K562 (cell line): ENCODE measurements around the gene HOXB7. TPM values are rescaled to one million over a fixed set of nuclear protein-coding genes. Genes with fewer than 3 reads are reported as not detected.

Experiments
- ATAC-seq: fragments of 200-7000 bp; cut with Tn5 transposase; 3 replicates; pipeline ENCODE4 v1.9.1; 2020; ENCODE audit warnings: moderate library complexity
- BruUV-seq: library from RNA; stranded (reverse); fragments of 400-500 nt; replicated peaks from 2 replicates; lab custom pipeline; 2021; lab: Mats Ljungman, UMichigan
- CTCF ChIA-PET: fragments of 300-600 bp; formaldehyde crosslinking; extraction: SDS; loops from one replicate; lab custom pipeline; 2021; ENCODE audit warnings: low intra/inter-chr PET ratio; lab: Yijun Ruan, JAX
- POLR2A ChIA-PET: fragments of 300-600, 350-650 bp; sonication (Branson Sonifier 250); formaldehyde crosslinking; extraction: SDS; loops from one replicate; lab custom pipeline; 2021; ENCODE audit warnings: antibody characterized with exemption, inconsistent platforms; lab: Yijun Ruan, JAX
- DNase-seq, 4 experiments: peaks; one replicate each; pipeline versions ENCODE4 v3.0.0 to v3.0.0-alpha.2; 2011 to 2018; ENCODE audit warnings: low spot score in 3 of 4, mixed read lengths in 3 of 4; ENCODE audit errors: extremely low read depth in 1 of 4
- FAIRE-seq: peaks from 2 replicates; lab custom pipeline; 2011; peaks lifted over from hg19 to GRCh38; lab: Jason Lieb, UNC
- H2AFZ ChIP-seq: 2 replicates; pipeline ENCODE4 v1.6.0; 2011; ENCODE audit warnings: low read depth, low read length, control low read depth, inconsistent platforms
- H3K27ac ChIP-seq: fragments of 200-600 bp; 3 replicates; pipeline ENCODE4 v1.8.0; 2011; ENCODE audit warnings: low read depth, mild to moderate bottlenecking, control low read depth, inconsistent platforms, low read length, moderate library complexity, mixed read lengths; ENCODE audit errors: extremely low read depth
- H3K27me3 ChIP-seq, 2 experiments: fragments of 300-600 bp in 1 of 2; 2 replicates in 1 of 2; 3 replicates in 1 of 2; pipeline versions ENCODE4 v1.6.0 to v1.8.0; 2011; ENCODE audit warnings: inconsistent platforms in 2 of 2, low read length in 2 of 2, mild to moderate bottlenecking in 1 of 2, mixed read lengths in 1 of 2, moderate library complexity in 1 of 2; ENCODE audit not compliant: control insufficient read depth in 2 of 2, insufficient read depth in 2 of 2
- H3K36me3 ChIP-seq: fragments of 300-600 bp; 3 replicates; pipeline ENCODE4 v1.8.0; 2011; ENCODE audit warnings: mild to moderate bottlenecking, low read length, inconsistent platforms; ENCODE audit not compliant: control insufficient read depth, insufficient read depth
- H3K4me1 ChIP-seq, 2 experiments: fragments of 200-600 bp in 1 of 2; replicated peaks in 1 of 2; 2 replicates in 1 of 2; 3 replicates in 1 of 2; pipeline versions ENCODE4 v1.5.1 to v1.8.0; 2011; ENCODE audit warnings: inconsistent platforms in 2 of 2, low read length in 2 of 2, mild to moderate bottlenecking in 1 of 2, mixed read lengths in 1 of 2, moderate library complexity in 1 of 2; ENCODE audit not compliant: control insufficient read depth in 2 of 2, insufficient read depth in 2 of 2
- H3K4me2 ChIP-seq: 2 replicates; pipeline ENCODE4 v1.6.1; 2011; ENCODE audit warnings: low read length, control low read depth, inconsistent platforms, mixed read lengths; ENCODE audit not compliant: insufficient read depth
- H3K4me3 ChIP-seq: fragments of 200-600 bp; sonication (generic), shearing (Covaris generic); 2 replicates; pipeline ENCODE4 v1.5.1; 2016; ENCODE audit warnings: control low read depth, inconsistent platforms
- H3K79me2 ChIP-seq: fragments of 200-600 bp; 3 replicates; pipeline ENCODE4 v1.8.0; 2011; ENCODE audit warnings: low read length, inconsistent platforms; ENCODE audit not compliant: control insufficient read depth, insufficient read depth
- H3K9ac ChIP-seq, 2 experiments: 2 replicates each; pipeline versions ENCODE4 v1.6.0 to v1.6.1; 2011; ENCODE audit warnings: low read depth in 2 of 2, low read length in 2 of 2, control low read depth in 1 of 2, inconsistent platforms in 1 of 2, mild to moderate bottlenecking in 1 of 2, mixed read lengths in 1 of 2; ENCODE audit not compliant: insufficient read depth in 1 of 2
- H3K9me1 ChIP-seq: one replicate; pipeline ENCODE4 v1.6.0; 2011; ENCODE audit warnings: inconsistent platforms, mild to moderate bottlenecking, low read length, moderate library complexity; ENCODE audit not compliant: control insufficient read depth, insufficient read depth
- H3K9me3 ChIP-seq: replicated peaks from 2 replicates; pipeline ENCODE4 v1.5.1; 2011; ENCODE audit warnings: low read depth, low read length, inconsistent platforms; ENCODE audit not compliant: control insufficient read depth, insufficient read depth
- H4K20me1 ChIP-seq: replicated peaks from 2 replicates; pipeline ENCODE4 v1.6.1; 2011; ENCODE audit warnings: low read length, inconsistent platforms, mixed read lengths; ENCODE audit not compliant: control insufficient read depth, insufficient read depth
- ARID3B ChIP-seq: fragments of 250-450 bp; sonication (Bioruptor Pico); IDR thresholded peaks from 2 replicates; pipeline ENCODE4 v1.4.0; 2020; ENCODE audit warnings: borderline replicate concordance
- CREB5 ChIP-seq: fragments of 250-450 bp; sonication (Bioruptor Pico); IDR thresholded peaks from 2 replicates; pipeline ENCODE4 v1.5.0; 2020; ENCODE audit warnings: mild to moderate bottlenecking
- DEAF1 ChIP-seq: fragments of 450-650 bp; formaldehyde crosslinking; IDR thresholded peaks from 2 replicates; pipeline ENCODE4 v1.4.0; 2020; ENCODE audit warnings: mild to moderate bottlenecking, moderate library complexity
- JUNB ChIP-seq: fragments of 450-650 bp; formaldehyde crosslinking; conservative IDR thresholded peaks from 2 replicates; pipeline ENCODE4 v1.4.0; 2020; ENCODE audit warnings: mild to moderate bottlenecking
- LARP7 ChIP-seq: fragments of 450-650 bp; IDR thresholded peaks from 2 replicates; pipeline ENCODE4 v1.6.1; 2016
- MAFG ChIP-seq: fragments of 450-650 bp; conservative IDR thresholded peaks from 2 replicates; pipeline ENCODE4 v1.6.1; 2016; ENCODE audit warnings: missing genetic modification characterization, missing compliant biosample characterization
- NFE2L1 ChIP-seq: fragments of 450-650 bp; IDR thresholded peaks from 2 replicates; pipeline ENCODE4 v1.6.1; 2016; ENCODE audit warnings: missing genetic modification characterization, low read depth, mild to moderate bottlenecking, missing compliant biosample characterization, moderate library complexity, borderline replicate concordance
- NRF1 ChIP-seq, 2 experiments: fragments of 450-650 bp; IDR thresholded peaks in 1 of 2; conservative IDR thresholded peaks in 1 of 2; 2 replicates each; pipeline ENCODE4 v1.6.1; 2014; ENCODE audit warnings: mild to moderate bottlenecking in 2 of 2
- POLR2A ChIP-seq: fragments of 450-650 bp; conservative IDR thresholded peaks from 2 replicates; pipeline ENCODE4 v1.6.1; 2016
- POLR2AphosphoS2 ChIP-seq: IDR thresholded peaks from 2 replicates; pipeline ENCODE4 v1.6.1; 2012; ENCODE audit warnings: low read length, improper control_type of control experiment
- POU5F1 ChIP-seq: fragments of 150-350 bp; IDR thresholded peaks from 2 replicates; pipeline ENCODE4 v1.6.1; 2014; ENCODE audit warnings: borderline replicate concordance, low read length, low read depth, mild to moderate bottlenecking; ENCODE audit not compliant: partially characterized antibody
- RB1 ChIP-seq: fragments of 450-650 bp; IDR thresholded peaks from 2 replicates; pipeline ENCODE4 v1.6.1; 2017; ENCODE audit warnings: low read depth, mild to moderate bottlenecking
- TEAD1 ChIP-seq, 2 experiments: fragments of 450-650 bp in 1 of 2; sonication (generic) in 1 of 2; formaldehyde crosslinking; IDR thresholded peaks; 2 replicates each; pipeline versions ENCODE4 v1.4.0 to v1.8.0; 2020 to 2022; ENCODE audit warnings: mild to moderate bottlenecking in 2 of 2, missing genetic modification reagents in 1 of 2
- TFAP4 ChIP-seq: sonication (generic); formaldehyde crosslinking; IDR thresholded peaks from 2 replicates; pipeline ENCODE4 v1.8.0; 2022; ENCODE audit warnings: missing genetic modification reagents, mild to moderate bottlenecking, moderate library complexity, borderline replicate concordance
- ZFPM2 ChIP-seq: fragments of 250-450 bp; sonication (Bioruptor Pico); IDR thresholded peaks from 2 replicates; pipeline ENCODE4 v1.5.1; 2022; ENCODE audit warnings: mild to moderate bottlenecking
- ZNF561 ChIP-seq: fragments of 450-650 bp; formaldehyde crosslinking; conservative IDR thresholded peaks from 2 replicates; pipeline ENCODE4 v1.4.0; 2020; ENCODE audit warnings: mild to moderate bottlenecking, moderate library complexity
- WGBS: fragments of 100-300 bp; shearing (Covaris generic); methylation state at CpG from one replicate; pipeline ENCODE4 v1.1.6; 2016; ENCODE audit warnings: low coverage, mixed read lengths; ENCODE audit not compliant: insufficient coverage; ENCODE audit errors: missing lambda C conversion rate; 5-methylcytosine and 5-hydroxymethylcytosine counted together
- in situ Hi-C: fragments of 300-500 bp; cut with MboI; formaldehyde crosslinking; loops from 4 replicates; pipeline ENCODE4 v1.15.0; 2018; ENCODE audit warnings: inconsistent platforms, mixed read lengths
- intact Hi-C: fragments of 100-400 bp; cut with micrococcal nuclease; formaldehyde crosslinking; loops from 2 replicates; pipeline ENCODE4 v1.14.2; 2022
- polyA plus RNA-seq, 8 experiments: library from polyadenylated mRNA; depleted of rRNA in 4 of 8; stranded (reverse) in 5 of 8; unstranded in 3 of 8; fragments of >200 nt; fragmentation: Nextera tagmentation in 2 of 8; fragmentation: Illumina TruSeq in 1 of 8; extraction: Ambion mirVana in 2 of 8; extraction: Trizol in 1 of 8; gene quantifications; 2 replicates each; pipeline versions ENCODE4 v1.2.1 to v1.2.3, GENCODE V29; 2011 to 2014; ENCODE audit warnings: inconsistent platforms in 1 of 8, missing spikeins in 1 of 8
- total RNA-seq, 7 experiments: library from RNA; depleted of rRNA in 6 of 7; stranded (reverse); fragments of >200 nt in 6 of 7; fragmentation: Illumina TruSeq in 2 of 7; extraction: Trizol in 2 of 7; gene quantifications; 2 replicates each; pipeline versions ENCODE4 v1.2.1 to v1.2.3, GENCODE V29; 2011 to 2021; ENCODE audit warnings: low replicate concordance in 1 of 7

Gene HOXB7
- total and polyA plus RNA-seq, 9 of the 15 experiments (the other 6 are each of a cell fraction or from before 2014, with no cell fraction given), result 5.5 to 16.7 (median 8.3) TPM

GRCh38 chr17:48593840-48594537 is 16.8 kb downstream of the HOXB7 start:
- Histone ChIP-seq H3K9me1 (no peaks in the 10 kb centered on the region), H4K20me1 (no peaks in the 10 kb centered on the region), H3K4me3 (no peak overlapping the region), H3K9me3 (no peaks in the 10 kb centered on the region), H2AFZ (peak overlapping the region; percentile 85), H3K79me2 (peaks cover 5% of the 10 kb centered on the region; the same call in 1 of the 3 replicates), H3K27ac (no peak overlapping the region), H3K27me3 (no peaks in the 10 kb centered on the region), H3K36me3 (no peaks in the 10 kb centered on the region; the same call in 2 of the 3 replicates), H3K9ac (no peak overlapping the region), H3K4me2 (peak overlapping the region; percentile 29), H3K4me1 (peaks cover 14 to 46% of the 10 kb centered on the region in 2 experiments; a peak in 4 of 5 replicates)
- intact Hi-C loops (no loop called here), in situ Hi-C loops (loop anchor here (5.0 kb wide), 1 partner anchor 257 kb away; no protein-coding TSS in a partner anchor)
- POLR2A ChIA-PET, result interaction anchor here (0.5 to 3.7 kb wide), 5 partner anchors 8 to 30 kb away, joined by 4 to 12 read pairs (median 4); no protein-coding TSS in a partner anchor
- peak; percentile 89 for FAIRE-seq
- peak; percentile 92 for ATAC-seq
- BruUV-seq, result no TSS peak
- CTCF ChIA-PET, result interaction anchor here (0.6 to 2.8 kb wide), 13 partner anchors 25 to 379 kb away, joined by 3 to 19 read pairs (median 4); no protein-coding TSS in a partner anchor
- WGBS, result 34% methylated on average over 28 of the region's 37 CpGs
- DNase-seq, result peak; percentile 84 to 87 (median 86)
- TF ChIP-seq POLR2A, result no peak
- peak; percentile 91; the same call in 1 of the 2 replicates for TF ChIP-seq RB1
- TF ChIP-seq NRF1 (conservative IDR thresholded peaks at IDR 0.05 in 1 of 2, IDR thresholded peaks at IDR 0.05 in 1 of 2), result no peak
- TF ChIP-seq JUNB (CRISPR knock-in tag), result no peak
- no peak for TF ChIP-seq NFE2L1 (tag)
- TF ChIP-seq TFAP4 (CRISPR knock-in tag), result peak; percentile 15; the same call in 1 of the 2 replicates
- no peak for TF ChIP-seq POLR2AphosphoS2
- TF ChIP-seq ZFPM2 (CRISPR knock-in tag), result no peak
- no peak for TF ChIP-seq ZNF561 (CRISPR knock-in tag)
- no peak for TF ChIP-seq POU5F1
- TF ChIP-seq ARID3B (CRISPR knock-in tag), result no peak
- no peak for TF ChIP-seq MAFG (tag)
- peak; percentile 59; the same call in 1 of the 2 replicates for TF ChIP-seq DEAF1 (CRISPR knock-in tag)
- no peak for TF ChIP-seq CREB5 (CRISPR knock-in tag)
- no peak for TF ChIP-seq TEAD1 (CRISPR knock-in tag; IDR thresholded peaks at IDR 0.05)
- no peak for TF ChIP-seq LARP7
